CD4-positive, alpha-beta T cell treated with Interleukin-15 for 1 hour (primary cell): Measurements from ENCODE around the gene PABPC1L.
"Not testable (repeated sequence)": the region's sequence is repeated elsewhere in the genome, so short reads cannot be mapped to it uniquely, and the experiment has no call there.

Source experiments
- DNase-seq: peaks from one replicate; pipeline ENCODE4 v3.0.0-alpha.2; 2020

The PABPC1L gene

DNA sequence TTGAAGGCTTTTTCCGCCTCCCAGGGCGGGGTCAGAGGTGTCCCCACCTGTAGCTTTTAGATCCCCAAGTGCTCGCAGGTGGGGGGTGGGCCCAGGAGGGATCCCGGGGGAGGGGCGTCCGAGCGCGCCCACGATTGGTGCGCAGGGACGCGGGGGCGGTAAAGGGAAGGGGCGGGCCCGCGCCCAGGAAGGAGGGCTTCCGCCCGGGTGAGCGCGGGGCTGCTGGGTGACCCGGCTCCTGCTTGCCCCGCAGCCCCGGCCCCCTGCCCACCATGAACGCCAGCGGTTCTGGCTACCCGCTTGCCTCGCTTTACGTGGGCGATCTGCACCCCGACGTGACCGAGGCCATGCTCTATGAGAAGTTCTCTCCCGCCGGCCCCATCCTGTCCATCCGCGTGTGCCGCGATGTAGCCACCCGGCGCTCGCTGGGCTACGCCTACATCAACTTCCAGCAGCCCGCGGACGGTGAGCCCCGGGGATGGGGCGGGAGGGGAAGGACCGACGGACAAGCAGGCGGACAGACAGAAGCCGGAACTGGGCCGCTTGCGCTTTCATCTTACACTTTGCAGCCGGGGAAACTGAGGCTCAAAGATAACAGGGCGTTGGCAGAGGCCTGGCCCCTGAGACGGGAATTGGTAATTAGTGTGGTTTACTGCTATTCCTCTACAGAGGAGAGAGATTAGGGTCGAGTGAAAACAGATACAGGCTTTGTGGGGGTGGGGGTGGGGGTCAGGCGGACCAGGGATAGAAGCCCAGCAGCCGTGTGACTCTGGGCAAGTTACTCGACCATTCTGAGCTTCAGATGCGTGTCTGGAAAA, at the start of gene PABPC1L:
Gene PABPC1L, plus strand, starts transcription at position 189 of the 818 bp plus-strand sequence. Its CDS starts 84 bp downstream, at position 273.
- DNase-seq: peak; percentile 78

DNA sequence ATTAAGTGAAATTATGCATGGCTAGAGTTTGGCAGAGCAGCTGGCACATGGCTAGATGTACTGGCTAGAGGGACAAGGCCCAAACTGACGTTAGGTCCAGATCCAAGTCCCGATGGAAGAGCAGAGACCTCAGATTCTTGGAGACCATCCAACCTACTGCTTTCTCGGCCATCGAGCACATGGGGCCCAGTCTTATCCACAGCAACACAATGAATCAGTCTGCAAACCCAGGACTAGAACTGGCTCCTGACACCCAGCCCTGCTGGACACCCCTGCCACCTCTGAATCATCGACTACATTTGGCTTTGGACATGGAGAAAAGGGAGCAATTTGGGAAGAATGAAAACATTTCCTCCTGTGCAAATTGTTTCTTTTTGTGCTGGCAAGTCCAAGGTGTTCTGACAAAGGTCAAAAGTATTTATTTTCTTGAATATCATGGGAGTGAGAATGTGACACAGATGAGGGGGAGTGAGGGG, 48.3 kb upstream of the PABPC1L start:
- DNase-seq: no peak

DNA sequence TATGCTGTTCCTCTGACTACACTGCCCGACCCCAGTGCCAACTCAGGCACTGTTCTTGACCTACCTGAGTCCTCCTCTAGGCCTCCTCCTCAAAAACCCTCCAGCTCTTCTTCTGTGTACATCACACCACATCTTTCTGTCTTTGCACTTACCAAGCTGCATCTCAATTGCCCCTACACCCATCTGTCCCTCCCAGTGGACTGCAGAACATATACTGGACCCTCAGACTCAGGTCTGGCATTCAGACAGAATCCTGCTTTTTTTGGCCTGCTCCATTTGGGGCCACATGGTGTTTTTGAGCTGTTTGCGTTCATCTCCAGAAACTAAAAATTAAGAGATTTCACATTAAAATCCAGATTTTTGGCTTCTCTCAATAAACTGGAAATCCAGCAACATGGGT, 47.6 kb upstream of the PABPC1L start:
- no peak for DNase-seq

DNA sequence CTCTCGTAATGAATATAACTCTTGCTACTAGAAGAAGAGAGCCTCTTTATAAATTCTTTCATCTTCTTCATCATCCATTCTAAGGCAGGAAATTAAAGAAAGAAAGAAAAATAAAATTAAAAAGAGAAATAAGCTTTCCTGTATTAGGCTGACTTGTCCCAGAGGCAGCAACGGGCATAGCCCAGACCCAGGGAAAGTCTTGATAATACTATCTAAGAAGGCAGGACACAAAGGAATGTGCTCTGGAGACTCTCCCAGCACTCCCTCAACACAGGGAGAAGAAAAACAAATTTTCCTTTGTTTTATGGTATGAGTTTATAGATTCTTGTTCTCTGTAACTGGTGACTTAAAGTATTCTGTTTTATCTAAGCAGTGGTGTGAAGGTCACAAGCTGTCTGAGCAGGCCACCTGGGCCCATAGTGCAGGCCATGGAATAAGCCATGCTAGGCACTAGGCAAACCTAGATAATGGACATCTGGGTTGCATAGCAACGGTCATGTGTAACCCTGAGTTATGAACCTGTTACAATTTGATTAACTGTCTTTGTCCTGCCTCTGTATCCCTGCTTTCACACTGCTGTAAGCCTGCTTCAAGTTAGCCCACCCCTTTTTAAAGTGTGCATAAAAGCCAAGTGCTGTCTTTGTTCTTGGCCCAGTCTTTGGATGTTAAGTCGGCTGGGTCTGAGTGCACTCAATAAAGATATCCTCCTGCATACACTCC, 46.3 kb upstream of the PABPC1L start:
- not testable (repeated sequence) for DNase-seq

DNA sequence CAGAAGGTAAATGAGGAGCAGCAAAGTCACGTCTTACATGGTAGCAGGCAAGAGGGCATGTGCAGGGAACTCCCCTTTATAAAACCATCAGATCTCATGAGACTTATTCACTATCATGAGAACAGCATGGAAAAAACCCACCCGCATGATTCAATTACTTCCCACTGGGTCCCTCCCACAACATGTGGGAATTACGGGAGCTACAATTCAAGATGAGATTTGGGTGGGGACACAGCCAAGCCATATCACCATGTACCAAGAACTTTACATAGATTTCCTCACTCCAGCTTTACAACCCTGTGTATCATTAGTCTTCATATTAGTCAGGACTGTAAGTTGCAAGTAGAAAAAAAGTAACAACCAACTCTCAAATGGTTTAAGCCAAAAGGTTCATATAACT, 45.4 kb upstream of the PABPC1L start:
- DNase-seq: not testable (repeated sequence)

DNA sequence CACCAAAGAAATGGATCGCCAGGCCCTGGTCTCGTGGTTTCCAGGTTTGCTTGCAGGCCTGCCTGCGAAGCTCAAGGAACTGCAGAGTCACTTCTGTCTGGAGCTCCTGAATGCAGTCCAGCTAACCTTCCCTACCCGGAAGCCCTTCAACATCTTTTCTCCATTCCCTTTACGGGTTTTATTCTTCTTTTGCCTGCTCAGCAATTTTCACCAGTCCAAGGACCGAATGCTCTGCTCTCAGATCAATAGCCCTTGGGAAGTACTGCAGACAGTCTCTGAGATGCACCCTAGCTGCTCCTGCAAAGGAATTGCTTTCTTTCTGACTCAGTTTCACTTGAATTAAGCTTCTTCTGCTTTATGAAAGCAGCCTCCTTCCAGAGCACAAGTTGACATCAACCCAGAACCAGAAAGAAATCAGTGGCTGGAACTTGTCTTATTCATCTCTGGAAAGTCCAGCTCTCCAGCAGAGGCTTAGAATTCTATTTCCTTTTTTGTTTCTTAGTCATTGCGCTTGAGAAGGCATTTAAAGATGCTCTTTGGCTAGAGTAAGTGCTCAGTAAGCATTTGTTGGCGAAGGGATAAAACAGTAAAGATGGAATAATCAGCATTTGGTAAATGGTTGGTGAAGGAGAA, 43.0 kb upstream of the PABPC1L start:
- no peak for DNase-seq

DNA sequence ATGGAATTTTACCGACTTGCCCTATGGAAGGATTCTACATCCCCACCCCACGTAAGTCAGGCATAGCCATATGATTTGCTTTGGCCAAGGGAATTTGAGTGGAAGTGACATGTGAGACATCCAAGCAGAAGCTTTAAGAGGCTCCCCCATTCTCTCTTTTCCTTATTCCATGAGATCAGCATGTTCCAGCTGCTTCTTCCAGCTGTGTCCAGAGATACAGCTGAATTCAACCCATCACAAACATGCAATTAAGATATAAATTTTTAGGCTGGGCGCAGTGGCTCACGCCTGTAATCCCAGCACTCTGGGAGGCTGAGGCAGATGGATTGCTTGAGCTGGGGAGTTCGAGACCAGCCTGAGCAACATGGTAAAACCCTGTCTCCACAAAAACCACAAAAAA, 40.4 kb upstream of the PABPC1L start:
- no peak for DNase-seq

DNA sequence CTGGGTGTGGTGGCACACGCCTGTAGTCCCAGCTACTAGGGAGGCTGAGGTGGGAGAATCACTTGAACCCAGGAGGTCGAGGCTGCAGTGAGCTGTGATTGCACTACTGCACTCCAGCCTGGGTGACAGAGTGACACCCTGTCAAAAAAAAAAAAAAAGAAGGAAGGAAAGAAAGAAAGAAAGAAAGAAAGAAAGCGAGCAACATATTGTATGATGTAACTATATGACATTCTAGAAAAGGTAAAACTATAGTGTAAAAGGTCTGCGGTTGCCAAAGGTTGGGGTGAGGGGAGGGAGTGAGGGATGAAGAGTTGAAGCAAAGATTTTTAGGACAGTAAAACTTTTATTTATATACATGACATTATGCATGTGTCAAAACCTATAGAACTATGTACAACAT, 27.5 kb upstream of the PABPC1L start:
- DNase-seq: not testable (repeated sequence)

DNA sequence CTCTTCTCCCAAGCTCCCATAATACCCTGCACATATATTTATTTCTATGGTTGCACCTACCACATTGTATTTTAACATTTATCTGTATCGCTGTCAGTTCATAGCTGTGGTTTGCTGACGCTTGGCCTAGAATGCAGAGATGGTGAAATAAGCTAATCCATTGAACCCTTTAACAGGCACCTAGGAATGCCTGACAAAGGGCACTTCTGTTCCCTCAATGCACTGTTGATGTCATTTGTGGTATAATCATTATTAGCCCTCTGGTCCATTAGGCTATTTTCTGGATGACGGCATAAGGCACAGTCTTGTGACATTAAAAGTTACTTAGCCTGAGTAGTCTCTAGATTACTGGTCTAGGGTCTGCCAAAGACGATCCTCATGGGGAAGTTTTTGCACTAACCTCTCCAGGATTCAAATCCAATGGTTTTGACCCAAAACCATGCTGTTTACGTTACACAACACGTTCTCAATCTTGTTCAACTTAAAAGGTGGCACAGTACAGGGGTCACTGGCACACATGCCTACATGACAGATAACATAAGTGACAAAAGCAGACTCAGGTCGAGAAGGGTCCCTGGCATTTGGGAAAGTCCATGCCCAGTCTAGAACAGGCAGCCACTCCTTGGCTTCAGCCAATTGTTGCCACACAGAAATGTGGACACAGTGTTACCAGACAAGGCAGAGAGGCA, 26.5 kb upstream of the PABPC1L start:
- DNase-seq: no peak

DNA sequence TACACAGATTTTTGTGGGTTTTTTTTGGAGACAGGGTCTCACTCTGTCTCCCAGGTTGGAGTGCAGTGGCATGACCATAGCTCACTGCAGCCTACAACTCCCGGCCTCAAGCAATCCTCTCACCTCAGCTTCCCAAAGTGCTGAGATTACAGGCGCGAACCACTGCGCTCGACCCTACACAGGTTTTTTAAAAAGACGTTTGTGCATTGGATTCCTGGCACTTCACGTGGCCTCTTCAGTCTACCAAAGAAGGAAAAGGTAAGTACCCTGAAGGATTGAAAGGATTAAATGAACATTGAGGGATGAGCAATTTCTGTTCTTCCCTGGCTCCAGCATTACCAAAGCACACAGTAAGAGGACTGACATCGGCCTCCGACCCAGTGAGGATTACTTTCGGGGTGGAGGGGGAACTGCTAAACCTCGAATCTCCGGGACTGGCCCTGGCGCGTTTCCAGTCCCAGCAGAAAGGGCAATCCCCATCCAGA, 24.9 kb upstream of the PABPC1L start:
- no peak for DNase-seq

DNA sequence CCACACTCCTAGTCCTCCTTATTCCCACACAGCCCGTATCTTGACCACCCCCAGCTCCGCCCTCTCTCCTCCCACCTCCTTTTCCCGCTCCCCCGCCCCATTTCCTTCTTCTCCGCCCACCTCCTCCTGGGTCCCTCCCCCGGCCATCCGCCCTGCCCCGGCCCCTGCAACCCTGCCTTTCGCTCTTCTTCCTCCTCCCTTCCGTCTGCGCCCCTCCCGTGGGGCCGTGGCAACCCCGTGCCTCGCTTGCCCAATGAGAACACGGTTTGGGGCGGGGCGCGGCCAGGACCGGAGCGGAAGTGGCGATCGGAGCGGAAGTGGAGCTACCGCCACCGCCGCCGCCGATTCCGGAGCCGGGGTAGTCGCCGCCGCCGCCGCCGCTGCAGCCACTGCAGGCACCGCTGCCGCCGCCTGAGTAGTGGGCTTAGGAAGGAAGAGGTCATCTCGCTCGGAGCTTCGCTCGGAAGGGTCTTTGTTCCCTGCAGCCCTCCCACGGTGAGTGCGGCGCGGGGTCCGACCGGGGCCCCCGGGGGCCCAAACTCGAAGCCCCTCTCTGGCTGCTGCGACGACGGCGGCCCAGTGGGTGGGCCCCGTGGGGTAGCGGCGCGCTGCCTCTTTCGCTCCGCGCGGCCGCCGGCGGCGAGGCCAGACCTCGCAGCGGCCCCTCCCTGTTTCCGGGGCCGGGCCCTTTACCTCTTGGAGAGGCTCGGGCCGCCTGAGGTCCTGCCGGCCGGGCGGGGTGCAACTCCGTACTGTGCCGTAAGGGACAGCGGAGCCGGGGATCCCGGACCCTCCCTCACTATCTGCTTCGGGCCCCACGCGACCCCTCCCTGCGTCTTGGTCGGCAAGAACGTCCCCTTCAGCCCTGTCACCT, 24.2 kb upstream of the PABPC1L start, which contains the start of gene YWHAB:
Gene YWHAB, plus strand, starts transcription at position 314 of the 874 bp plus-strand sequence. CDS start 15,829 bp downstream, outside the sequence.
- peak; percentile 97 for DNase-seq

DNA sequence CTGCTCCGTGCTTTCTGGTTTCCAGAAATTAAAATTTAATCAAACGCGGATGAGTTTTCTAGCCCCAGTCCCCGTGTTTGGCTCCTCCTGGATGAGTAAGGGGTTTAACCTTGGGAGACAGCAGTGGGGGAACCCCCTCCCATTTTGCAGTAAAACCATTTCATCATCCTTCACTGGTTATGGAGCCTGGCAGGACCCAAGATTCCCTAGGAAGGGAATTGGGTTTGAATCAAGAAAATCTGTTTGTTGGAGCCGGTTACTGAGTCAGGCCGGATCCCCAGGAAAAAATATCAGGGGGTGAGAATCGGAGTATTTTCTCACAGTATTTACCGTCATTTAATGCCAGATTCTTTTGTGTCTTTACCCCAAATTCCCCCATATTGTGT, 23.6 kb upstream of the PABPC1L start:
- DNase-seq: no peak

DNA sequence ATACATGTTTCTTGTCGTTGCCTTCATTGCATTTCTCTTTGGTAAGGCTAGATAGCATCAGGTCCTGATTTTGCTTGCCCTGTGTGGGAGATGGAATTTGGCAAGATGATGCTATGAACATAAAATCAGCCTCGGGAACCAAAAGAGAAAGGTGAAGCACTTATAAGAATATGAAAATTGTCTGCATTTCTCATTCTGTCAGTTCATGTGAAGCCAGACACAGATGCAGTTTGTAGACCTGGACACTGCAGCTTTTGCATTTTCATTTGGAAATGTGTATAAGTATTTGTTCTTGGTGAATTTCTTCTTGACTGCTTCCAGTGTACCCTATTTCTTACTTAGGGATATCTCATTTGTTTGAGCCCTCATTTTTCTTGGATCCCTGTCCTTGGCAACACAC, 23.0 kb upstream of the PABPC1L start:
- no peak for DNase-seq

DNA sequence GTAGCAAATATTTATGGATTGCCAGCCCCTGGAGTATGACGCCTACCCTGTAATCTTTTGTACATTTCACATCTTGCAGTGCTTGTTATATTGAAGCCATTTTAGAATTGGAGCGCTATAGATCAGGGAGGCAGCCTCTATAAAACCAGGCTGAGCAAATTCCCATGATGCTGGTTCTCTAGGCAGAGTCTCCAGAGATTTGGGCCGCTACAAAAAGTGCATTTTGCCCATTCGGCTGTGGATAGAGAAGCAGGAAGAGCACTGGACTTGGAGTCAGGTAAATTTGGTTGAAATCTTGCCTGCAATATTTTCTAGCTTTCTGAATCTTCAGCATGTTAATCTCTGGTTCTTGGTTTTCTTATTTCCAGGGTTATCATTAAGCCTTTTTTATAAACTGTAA, 22.4 kb upstream of the PABPC1L start:
- DNase-seq: no peak

DNA sequence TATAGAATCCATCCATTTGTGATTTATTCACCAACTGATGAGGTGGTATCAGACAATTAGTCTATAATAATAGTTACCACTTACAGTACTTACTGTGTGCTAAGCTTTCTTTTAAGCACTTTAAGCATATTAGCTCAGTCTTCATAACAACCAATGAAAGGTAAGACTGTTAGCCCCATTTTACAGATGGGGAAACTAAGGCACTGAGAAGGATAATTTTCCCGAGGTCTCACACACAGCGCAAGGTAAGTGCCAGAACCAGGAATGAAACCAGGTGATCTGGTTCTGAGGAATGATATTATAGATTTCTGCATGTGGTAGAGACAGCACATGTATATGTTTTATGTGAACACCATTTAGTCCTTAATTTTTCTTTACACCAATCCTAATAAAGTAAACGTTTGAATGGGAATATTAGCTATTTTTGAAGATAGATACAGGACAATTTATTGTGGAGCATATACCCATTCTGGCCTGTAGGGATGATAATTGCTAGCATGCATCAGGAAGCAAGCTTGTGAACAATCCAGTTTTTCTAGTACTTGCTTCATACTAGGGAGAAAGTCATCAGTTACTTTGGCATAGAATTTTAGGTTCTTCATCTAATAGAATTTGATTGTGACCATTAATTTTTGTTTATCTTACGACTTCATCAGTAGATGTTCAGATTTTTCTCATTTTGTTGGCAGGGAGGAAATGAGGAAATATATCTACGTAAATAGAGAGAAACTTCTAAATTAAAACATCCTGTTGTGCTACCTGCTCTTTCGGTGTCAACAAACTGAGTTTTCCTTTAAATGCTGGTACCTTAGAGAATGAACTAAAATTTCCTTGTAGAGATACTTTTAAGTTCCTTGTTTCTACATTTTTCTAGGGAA, 21.4 kb upstream of the PABPC1L start:
- no peak for DNase-seq

DNA sequence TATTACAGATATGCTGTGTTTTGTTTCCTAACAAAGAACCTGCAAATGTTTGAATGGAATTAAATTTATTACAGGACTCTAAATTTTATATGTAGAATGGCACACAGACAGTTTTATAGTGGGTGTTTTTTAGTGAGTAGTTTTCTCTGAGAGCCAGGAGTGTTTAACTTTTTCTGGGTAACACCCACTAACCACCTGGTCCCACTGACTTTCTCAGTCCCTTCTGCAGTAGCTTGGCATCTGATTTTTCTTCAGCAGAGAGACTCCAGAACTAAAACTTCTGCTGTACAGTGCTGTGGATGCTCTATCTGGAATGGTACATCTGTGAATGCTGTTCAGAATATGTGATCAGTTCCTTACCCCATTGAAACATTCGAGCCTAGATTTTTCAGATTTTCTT, 18.0 kb upstream of the PABPC1L start:
- DNase-seq: no peak

DNA sequence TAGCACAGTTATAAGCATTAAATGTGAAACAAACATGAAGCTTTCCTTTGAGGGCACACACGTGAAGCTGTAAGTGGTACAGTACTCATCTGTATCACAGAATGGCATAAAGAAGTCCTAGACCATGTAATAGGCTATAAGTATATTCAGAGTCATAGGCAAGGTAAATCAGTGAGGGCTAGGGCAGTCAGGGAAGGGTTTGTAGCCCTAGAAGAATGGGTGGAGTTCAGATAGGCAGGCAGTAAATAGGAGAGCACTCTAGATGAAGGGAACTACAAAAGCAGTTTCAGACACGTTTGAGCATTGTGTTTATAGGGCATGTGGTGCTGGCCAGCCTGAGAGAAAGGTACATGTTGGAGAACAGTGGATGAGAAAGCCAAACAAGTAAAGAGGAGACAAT, 14.9 kb upstream of the PABPC1L start:
- DNase-seq: no peak

DNA sequence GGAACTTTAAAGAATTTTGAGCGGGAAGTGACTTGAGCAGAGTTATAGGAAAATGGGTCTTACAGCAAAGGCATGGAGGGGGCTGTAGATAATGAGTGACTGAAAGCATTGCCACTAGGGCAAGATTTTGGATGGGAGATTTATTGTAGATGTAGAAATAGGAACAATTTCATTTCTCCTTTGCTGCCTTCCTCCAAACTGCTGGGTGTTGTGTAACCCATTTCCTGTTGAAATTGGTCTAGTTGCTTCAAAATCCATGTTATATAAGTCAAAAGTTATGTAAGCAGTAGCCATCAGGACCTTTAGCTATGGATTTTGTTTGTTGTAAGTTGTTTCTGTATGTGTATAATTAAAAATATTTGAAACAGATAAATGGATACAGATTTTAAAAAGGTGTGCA, 13.3 kb upstream of the PABPC1L start:
- no peak for DNase-seq

DNA sequence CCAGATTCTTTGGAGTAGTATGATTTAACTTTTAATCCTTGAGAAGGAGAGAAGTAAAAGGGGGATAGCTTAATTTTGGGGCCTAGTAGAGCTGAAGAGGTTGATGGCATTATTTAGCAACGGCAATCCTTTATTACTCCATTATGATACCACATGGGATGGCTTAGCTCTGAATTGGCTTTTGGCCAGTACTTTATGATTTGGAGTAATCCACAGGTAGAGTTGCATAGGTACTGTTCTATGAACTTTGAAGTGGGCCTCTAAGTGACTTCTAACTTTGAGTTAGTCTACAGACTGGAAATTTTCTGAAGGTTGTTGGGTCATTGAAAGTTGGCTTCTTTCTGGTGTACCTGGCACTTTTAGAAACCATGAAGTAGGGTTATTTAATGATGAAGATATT, 12.7 kb upstream of the PABPC1L start:
- no peak for DNase-seq

DNA sequence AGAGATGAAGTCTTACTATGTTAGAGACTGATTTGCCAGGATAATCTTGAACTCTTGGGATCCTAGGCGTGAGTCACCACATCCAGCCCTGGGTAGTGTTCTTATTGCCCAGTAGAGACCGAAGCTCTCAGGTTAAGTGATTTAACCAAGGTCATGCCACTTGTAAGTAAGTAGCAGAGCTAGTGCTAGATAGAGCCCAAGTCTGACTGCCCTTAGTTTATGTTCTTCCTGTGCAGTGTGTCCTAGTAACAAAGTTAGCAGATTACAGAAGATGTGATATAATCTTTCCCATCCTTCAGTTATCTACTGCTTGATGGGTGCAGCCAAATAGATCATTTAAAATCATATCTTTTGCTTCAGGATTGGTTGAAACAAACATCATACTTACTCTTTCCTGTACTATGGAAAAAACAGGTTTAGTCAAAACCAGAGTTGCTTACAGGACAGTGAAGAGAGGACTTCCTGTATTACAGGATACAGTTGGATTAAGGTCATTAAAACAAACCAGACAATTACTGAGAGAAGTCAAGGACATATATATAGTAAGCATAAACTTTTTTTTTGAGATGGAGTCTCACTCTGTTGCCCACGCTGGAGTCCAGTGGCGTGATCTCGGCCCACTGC, 9.5 kb upstream of the PABPC1L start:
- no peak for DNase-seq
